Cortex of kidney (tissue), 1 donor: ENCODE results near the gene EVA1A.

ENCODE experiments used
- DNase-seq: peaks from one replicate; lab custom pipeline; 2025; lab: John Stamatoyannopoulos, UW

Gene EVA1A

GRCh38 chr2:75447176-75447575 lies 113.6 kb downstream of the EVA1A start:
- DNase-seq: no peak
